SK-N-DZ (cell line): ENCODE measurements around the gene BANK1.

Source experiments
- DNase-seq: peaks from one replicate; pipeline ENCODE4 v3.0.0-alpha.2; 2015; ENCODE audit warnings: low spot score

BANK1 gene

DNA sequence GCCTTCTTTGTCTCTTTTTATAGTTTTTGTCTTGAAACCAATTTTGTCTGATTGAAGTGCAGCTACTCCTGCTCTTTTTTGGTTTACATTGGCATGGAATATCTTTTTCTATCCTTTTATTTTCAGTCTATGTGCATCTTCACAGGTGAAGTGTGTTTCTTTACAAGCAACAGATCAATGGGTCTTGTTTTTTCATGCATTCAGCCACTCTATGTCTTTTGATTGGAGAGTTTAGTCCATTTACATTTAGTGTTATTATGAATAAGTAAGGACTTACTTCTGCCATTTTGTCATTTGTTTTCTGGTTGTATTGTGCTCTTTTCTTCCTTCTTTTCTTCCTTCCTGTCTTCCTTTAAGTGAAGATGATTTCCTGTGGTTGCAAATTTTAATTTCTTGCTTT, 330.3 kb downstream of the BANK1 start:
- DNase-seq = no peak
